HEK293T (cell line): ENCODE data around the gene ALDH1A3.

Experiments
- LEF1 ChIP-seq: fragments of 450-650 bp; IDR thresholded peaks from 2 replicates; pipeline ENCODE4 v1.6.1; 2017; ENCODE audit warnings: mild to moderate bottlenecking, borderline replicate concordance
- NFRKB ChIP-seq: fragments of 450-650 bp; IDR thresholded peaks from 2 replicates; pipeline ENCODE4 v1.6.1; 2016; ENCODE audit warnings: mild to moderate bottlenecking, moderate library complexity
- SUZ12 ChIP-seq: fragments of 450-650 bp; IDR thresholded peaks from 2 replicates; pipeline ENCODE4 v1.6.1; 2016; ENCODE audit warnings: mild to moderate bottlenecking

DNA sequence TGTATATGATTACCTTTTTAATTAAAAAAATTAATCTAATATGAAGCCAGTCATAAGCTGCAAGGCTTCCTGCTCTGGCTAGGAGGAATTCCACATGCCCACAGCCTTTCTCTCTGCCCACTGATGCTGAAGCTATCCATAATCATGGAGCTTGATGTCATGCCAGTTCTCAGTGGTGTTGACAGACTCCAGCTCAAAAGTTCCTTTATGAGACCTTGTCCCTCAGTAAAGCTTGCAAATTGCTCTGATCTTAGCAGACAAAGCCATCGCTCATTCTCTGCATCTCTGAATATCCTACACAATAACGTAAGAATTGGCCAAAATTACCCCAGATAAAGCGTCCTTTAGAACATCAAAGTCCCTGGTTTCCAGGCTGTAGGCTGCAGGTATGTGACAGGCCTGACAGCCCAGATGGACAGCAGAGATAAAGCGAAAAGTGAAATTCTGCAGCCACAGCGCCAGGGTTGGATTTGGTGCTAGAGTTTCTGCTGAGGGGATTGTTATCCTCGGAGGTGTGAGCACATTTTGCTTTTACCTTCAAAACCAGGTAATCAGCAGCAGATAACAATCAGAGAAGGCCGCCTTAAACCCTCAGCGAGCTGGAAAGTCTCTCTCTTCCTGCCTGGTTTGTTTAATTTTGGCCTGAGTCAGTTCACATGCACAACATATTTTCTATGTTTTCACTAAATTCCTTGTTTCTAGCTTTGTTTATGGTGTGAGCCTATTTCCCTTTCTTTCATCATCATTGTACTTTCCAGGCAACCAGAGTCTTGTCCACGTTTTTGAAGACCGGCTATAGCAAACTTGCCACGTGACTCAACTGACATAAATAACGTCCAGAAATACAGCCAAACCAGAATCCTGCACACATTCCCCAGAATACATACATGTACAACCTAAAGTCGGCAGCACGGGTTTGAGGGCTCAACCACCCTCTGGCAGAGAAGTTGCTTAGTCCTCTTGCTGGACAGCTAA, 36.6 kb upstream of the ALDH1A3 start:
- TF ChIP-seq LEF1: no peak
- TF ChIP-seq SUZ12: no peak
- no peak for TF ChIP-seq NFRKB
